K562 (cell line): Measurements from ENCODE around the gene TRIM24. TPM values are rescaled to one million over a fixed set of nuclear protein-coding genes. Genes with fewer than 3 reads are reported as not detected.

Source experiments
- ARNT ChIP-seq, 2 experiments: fragments of 450-650 bp; IDR thresholded peaks; 2 replicates each; pipeline ENCODE4 v1.6.1; 2016; ENCODE audit warnings: mild to moderate bottlenecking in 1 of 2
- EP300 ChIP-seq: IDR thresholded peaks from 2 replicates; pipeline ENCODE4 v1.6.1; 2012; ENCODE audit warnings: low read length, improper control_type of control experiment
- GABPB1 ChIP-seq: sonication (generic); formaldehyde crosslinking; IDR thresholded peaks from 2 replicates; pipeline ENCODE4 v1.8.0; 2022; ENCODE audit warnings: mild to moderate bottlenecking, missing genetic modification reagents
- KHSRP ChIP-seq: fragments of 450-650 bp; IDR thresholded peaks from 2 replicates; pipeline ENCODE4 v1.6.1; 2017
- KLF16 ChIP-seq: IDR thresholded peaks from 2 replicates; pipeline ENCODE4 v1.6.1; 2016; ENCODE audit warnings: antibody characterized with exemption
- MTF1 ChIP-seq: fragments of 250-450 bp; sonication (Bioruptor Pico); IDR thresholded peaks from 2 replicates; pipeline ENCODE4 v1.9.0; 2021; ENCODE audit warnings: moderate library complexity, mild to moderate bottlenecking, inconsistent platforms, borderline replicate concordance
- NR2C2 ChIP-seq, 2 experiments: fragments of 200-800 bp in 1 of 2; sonication (Bioruptor generic) in 1 of 2; sonication (generic) in 1 of 2; formaldehyde crosslinking in 1 of 2; IDR thresholded peaks; 2 replicates each; pipeline versions ENCODE4 v1.6.1 to v1.8.0; 2016 to 2022; ENCODE audit warnings: mild to moderate bottlenecking in 1 of 2, missing compliant biosample characterization in 1 of 2, missing genetic modification characterization in 1 of 2, missing genetic modification reagents in 1 of 2
- NRF1 ChIP-seq, 2 experiments: fragments of 450-650 bp; IDR thresholded peaks in 1 of 2; conservative IDR thresholded peaks in 1 of 2; 2 replicates each; pipeline ENCODE4 v1.6.1; 2014; ENCODE audit warnings: mild to moderate bottlenecking in 2 of 2
- POLR2AphosphoS2 ChIP-seq: IDR thresholded peaks from 2 replicates; pipeline ENCODE4 v1.6.1; 2012; ENCODE audit warnings: low read length, improper control_type of control experiment
- POU5F1 ChIP-seq: fragments of 150-350 bp; IDR thresholded peaks from 2 replicates; pipeline ENCODE4 v1.6.1; 2014; ENCODE audit warnings: borderline replicate concordance, low read length, low read depth, mild to moderate bottlenecking; ENCODE audit not compliant: partially characterized antibody
- TRIM24 ChIP-seq, 2 experiments: fragments of 450-650 bp; IDR thresholded peaks; 2 replicates each; pipeline ENCODE4 v1.6.1; 2016
- WHSC1 ChIP-seq: IDR thresholded peaks from one replicate; pipeline ENCODE4 v1.6.1; 2012; ENCODE audit warnings: low read length, control low read depth, inconsistent platforms
- ZNF707 ChIP-seq: fragments of 250-450 bp; sonication (Bioruptor Pico); conservative IDR thresholded peaks from 2 replicates; pipeline ENCODE4 v1.8.0; 2022; ENCODE audit warnings: inconsistent platforms, mild to moderate bottlenecking, moderate library complexity
- polyA plus RNA-seq, 8 experiments: library from polyadenylated mRNA; depleted of rRNA in 4 of 8; stranded (reverse) in 5 of 8; unstranded in 3 of 8; fragments of >200 nt; fragmentation: Nextera tagmentation in 2 of 8; fragmentation: Illumina TruSeq in 1 of 8; extraction: Ambion mirVana in 2 of 8; extraction: Trizol in 1 of 8; gene quantifications; 2 replicates each; pipeline versions ENCODE4 v1.2.1 to v1.2.3, GENCODE V29; 2011 to 2014; ENCODE audit warnings: inconsistent platforms in 1 of 8, missing spikeins in 1 of 8
- total RNA-seq, 7 experiments: library from RNA; depleted of rRNA in 6 of 7; stranded (reverse); fragments of >200 nt in 6 of 7; fragmentation: Illumina TruSeq in 2 of 7; extraction: Trizol in 2 of 7; gene quantifications; 2 replicates each; pipeline versions ENCODE4 v1.2.1 to v1.2.3, GENCODE V29; 2011 to 2021; ENCODE audit warnings: low replicate concordance in 1 of 7
- TF ChIP-seq, protein P1 (sequence below): fragments of 450-650 bp; formaldehyde crosslinking; IDR thresholded peaks from 2 replicates; pipeline ENCODE4 v1.4.0; 2020; ENCODE audit warnings: mild to moderate bottlenecking
- TF ChIP-seq, protein P2 (sequence below): sonication (generic); formaldehyde crosslinking; IDR thresholded peaks from 2 replicates; pipeline ENCODE4 v1.8.1; 2023; ENCODE audit warnings: mild to moderate bottlenecking, missing genetic modification reagents
- TF ChIP-seq, protein P3 (sequence below), 2 experiments: fragments of 450-650 bp; formaldehyde crosslinking in 1 of 2; IDR thresholded peaks; 2 replicates each; pipeline versions ENCODE4 v1.4.0 to v1.6.1; 2014 to 2020; ENCODE audit warnings: mild to moderate bottlenecking in 2 of 2, borderline replicate concordance in 1 of 2, low read depth in 1 of 2

The TRIM24 gene
- total and polyA plus RNA-seq, 9 of the 15 experiments (the other 6 are each of a cell fraction or from before 2014, with no cell fraction given), result 13.4 to 74.0 (median 41.7) TPM

DNA sequence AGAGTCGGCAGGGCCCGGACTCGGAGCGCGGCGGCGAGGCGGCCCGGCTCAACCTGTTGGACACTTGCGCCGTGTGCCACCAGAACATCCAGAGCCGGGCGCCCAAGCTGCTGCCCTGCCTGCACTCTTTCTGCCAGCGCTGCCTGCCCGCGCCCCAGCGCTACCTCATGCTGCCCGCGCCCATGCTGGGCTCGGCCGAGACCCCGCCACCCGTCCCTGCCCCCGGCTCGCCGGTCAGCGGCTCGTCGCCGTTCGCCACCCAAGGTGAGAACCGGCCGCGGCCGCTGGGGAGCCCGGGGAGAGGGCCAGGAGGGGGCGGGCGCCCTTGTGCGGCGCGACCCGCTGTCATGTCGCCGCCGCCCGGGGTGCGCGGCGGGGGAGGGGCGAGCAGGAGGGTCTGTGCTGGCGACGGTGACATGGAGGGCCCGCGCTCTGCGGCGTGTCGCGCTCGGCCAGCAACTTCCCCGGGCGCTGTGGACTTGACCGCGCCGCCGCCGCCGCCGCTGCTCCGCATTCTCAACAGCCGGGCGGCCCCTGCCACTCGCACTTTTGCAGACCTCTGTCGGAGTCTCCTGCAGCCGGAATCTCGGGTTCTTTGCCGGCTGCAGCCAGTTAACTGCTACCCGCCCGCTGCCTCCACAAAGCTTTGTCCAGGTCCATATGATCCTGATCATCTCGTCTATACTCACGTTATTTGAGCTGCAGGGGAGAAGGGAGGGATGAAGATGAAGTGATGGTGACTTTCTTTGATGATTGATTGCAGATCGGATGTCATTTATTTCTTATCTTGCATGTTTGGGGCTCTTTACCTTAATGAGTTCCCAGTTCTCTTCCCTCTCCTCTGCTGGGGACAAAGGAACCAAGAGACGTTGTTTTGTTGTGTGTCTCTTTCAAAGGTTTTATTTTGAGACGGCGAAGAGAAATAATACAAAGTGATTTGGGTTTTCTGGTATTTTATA is 869 bp downstream of the TRIM24 start (continued):
- TF ChIP-seq GABPB1 (CRISPR knock-in tag), result peak; percentile 4; the same call in 1 of the 2 replicates
- TF ChIP-seq, protein P1, sequence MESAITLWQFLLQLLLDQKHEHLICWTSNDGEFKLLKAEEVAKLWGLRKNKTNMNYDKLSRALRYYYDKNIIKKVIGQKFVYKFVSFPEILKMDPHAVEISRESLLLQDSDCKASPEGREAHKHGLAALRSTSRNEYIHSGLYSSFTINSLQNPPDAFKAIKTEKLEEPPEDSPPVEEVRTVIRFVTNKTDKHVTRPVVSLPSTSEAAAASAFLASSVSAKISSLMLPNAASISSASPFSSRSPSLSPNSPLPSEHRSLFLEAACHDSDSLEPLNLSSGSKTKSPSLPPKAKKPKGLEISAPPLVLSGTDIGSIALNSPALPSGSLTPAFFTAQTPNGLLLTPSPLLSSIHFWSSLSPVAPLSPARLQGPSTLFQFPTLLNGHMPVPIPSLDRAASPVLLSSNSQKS (CRISPR knock-in tag), result no peak
- no peak; the same call in 1 of the 2 replicates for TF ChIP-seq NR2C2 (CRISPR knock-in tag; IDR thresholded peaks at IDR 0.05)
- no peak; the same call in 1 of the 2 replicates for TF ChIP-seq NR2C2 (tag; IDR thresholded peaks at IDR 0.05)
- no peak for TF ChIP-seq ZNF707
- TF ChIP-seq KLF16, result 0 out of 2 replicates have a peak, but pooled peaks have one; percentile 15
- TF ChIP-seq, protein P2, sequence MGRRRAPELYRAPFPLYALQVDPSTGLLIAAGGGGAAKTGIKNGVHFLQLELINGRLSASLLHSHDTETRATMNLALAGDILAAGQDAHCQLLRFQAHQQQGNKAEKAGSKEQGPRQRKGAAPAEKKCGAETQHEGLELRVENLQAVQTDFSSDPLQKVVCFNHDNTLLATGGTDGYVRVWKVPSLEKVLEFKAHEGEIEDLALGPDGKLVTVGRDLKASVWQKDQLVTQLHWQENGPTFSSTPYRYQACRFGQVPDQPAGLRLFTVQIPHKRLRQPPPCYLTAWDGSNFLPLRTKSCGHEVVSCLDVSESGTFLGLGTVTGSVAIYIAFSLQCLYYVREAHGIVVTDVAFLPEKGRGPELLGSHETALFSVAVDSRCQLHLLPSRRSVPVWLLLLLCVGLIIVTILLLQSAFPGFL (CRISPR knock-in tag), result peak; percentile 8; the same call in 1 of the 2 replicates
- TF ChIP-seq TRIM24 (IDR thresholded peaks at IDR 0.05), result no peak
- TF ChIP-seq POLR2AphosphoS2, result no peak; the same call in 1 of the 2 replicates
- TF ChIP-seq POU5F1, result no peak
- TF ChIP-seq, protein P3, sequence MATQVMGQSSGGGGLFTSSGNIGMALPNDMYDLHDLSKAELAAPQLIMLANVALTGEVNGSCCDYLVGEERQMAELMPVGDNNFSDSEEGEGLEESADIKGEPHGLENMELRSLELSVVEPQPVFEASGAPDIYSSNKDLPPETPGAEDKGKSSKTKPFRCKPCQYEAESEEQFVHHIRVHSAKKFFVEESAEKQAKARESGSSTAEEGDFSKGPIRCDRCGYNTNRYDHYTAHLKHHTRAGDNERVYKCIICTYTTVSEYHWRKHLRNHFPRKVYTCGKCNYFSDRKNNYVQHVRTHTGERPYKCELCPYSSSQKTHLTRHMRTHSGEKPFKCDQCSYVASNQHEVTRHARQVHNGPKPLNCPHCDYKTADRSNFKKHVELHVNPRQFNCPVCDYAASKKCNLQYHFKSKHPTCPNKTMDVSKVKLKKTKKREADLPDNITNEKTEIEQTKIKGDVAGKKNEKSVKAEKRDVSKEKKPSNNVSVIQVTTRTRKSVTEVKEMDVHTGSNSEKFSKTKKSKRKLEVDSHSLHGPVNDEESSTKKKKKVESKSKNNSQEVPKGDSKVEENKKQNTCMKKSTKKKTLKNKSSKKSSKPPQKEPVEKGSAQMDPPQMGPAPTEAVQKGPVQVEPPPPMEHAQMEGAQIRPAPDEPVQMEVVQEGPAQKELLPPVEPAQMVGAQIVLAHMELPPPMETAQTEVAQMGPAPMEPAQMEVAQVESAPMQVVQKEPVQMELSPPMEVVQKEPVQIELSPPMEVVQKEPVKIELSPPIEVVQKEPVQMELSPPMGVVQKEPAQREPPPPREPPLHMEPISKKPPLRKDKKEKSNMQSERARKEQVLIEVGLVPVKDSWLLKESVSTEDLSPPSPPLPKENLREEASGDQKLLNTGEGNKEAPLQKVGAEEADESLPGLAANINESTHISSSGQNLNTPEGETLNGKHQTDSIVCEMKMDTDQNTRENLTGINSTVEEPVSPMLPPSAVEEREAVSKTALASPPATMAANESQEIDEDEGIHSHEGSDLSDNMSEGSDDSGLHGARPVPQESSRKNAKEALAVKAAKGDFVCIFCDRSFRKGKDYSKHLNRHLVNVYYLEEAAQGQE (IDR thresholded peaks at IDR 0.05; ENCODE audit: borderline replicate concordance), result peak; percentile 72
- TF ChIP-seq, protein P3 (CRISPR knock-in tag; IDR thresholded peaks at IDR 0.05; ENCODE audit: low read depth), result peak; percentile 68; the same call in 1 of the 2 replicates
- TF ChIP-seq KHSRP, result no peak
- TF ChIP-seq EP300, result peak; percentile 7; the same call in 1 of the 2 replicates
- 0 out of 4 replicates have a peak, but pooled peaks of 1 of the 2 experiments have one; percentile 64 for TF ChIP-seq ARNT (IDR thresholded peaks at IDR 0.05)
- no peak for TF ChIP-seq MTF1 (CRISPR knock-in tag)
- no peak for TF ChIP-seq WHSC1
- TF ChIP-seq NRF1 (conservative IDR thresholded peaks at IDR 0.05 in 1 of 2, IDR thresholded peaks at IDR 0.05 in 1 of 2), result peak; percentile 34 to 44; a peak in 3 of 4 replicates
